Muscle of leg (tissue), 11 donors: ENCODE data around the gene PPP1R1B. TPM values are rescaled to one million over a fixed set of nuclear protein-coding genes. Genes with fewer than 3 reads are reported as not detected.

ENCODE experiments used
- DNase-seq: peaks from one replicate; pipeline ENCODE4 v3.0.0; 2013
- H3K27ac ChIP-seq: one replicate; pipeline ENCODE4 v1.5.1; 2013; ENCODE audit warnings: mild to moderate bottlenecking, low read length, control low read depth
- H3K27me3 ChIP-seq: one replicate; pipeline ENCODE4 v1.6.1; 2013; ENCODE audit warnings: low read length; ENCODE audit not compliant: control insufficient read depth, insufficient read depth
- H3K36me3 ChIP-seq: one replicate; pipeline ENCODE4 v1.6.1; 2013; ENCODE audit warnings: low read length; ENCODE audit not compliant: control insufficient read depth, insufficient read depth
- H3K4me1 ChIP-seq: one replicate; pipeline ENCODE4 v1.6.1; 2013; ENCODE audit warnings: low read length; ENCODE audit not compliant: control insufficient read depth, insufficient read depth
- H3K4me3 ChIP-seq: one replicate; pipeline ENCODE4 v1.5.1; 2013; ENCODE audit warnings: low read length, control low read depth
- H3K9me3 ChIP-seq: replicated peaks from 2 replicates; pipeline ENCODE4 v1.6.1; 2013; ENCODE audit warnings: low read depth, low read length; ENCODE audit not compliant: control insufficient read depth
- WGBS: methylation state at CpG from one replicate; pipeline ENCODE4 v1.1.5; 2013; ENCODE audit warnings: missing lambda C conversion rate; ENCODE audit not compliant: insufficient coverage; 5-methylcytosine and 5-hydroxymethylcytosine counted together
- polyA plus RNA-seq, 8 donors: library from polyadenylated mRNA; unstranded; fragments of 120-200 nt; gene quantifications; one replicate each; pipeline versions ENCODE4 v1.2.1 to v1.2.3, GENCODE V29; 2013; ENCODE audit warnings: inconsistent platforms in 1 of 8, low replicate concordance in 1 of 8; ENCODE audit not compliant: insufficient read length in 8 of 8, insufficient read depth in 1 of 8
- total RNA-seq: library from RNA; stranded (reverse); fragments of 120-200 nt; gene quantifications from one replicate; pipeline ENCODE4 v1.2.4, GENCODE V29; 2013

The PPP1R1B gene
- total and polyA plus RNA-seq, 9 donors: 0.56 to 2.9 (median 1.6) TPM

DNA sequence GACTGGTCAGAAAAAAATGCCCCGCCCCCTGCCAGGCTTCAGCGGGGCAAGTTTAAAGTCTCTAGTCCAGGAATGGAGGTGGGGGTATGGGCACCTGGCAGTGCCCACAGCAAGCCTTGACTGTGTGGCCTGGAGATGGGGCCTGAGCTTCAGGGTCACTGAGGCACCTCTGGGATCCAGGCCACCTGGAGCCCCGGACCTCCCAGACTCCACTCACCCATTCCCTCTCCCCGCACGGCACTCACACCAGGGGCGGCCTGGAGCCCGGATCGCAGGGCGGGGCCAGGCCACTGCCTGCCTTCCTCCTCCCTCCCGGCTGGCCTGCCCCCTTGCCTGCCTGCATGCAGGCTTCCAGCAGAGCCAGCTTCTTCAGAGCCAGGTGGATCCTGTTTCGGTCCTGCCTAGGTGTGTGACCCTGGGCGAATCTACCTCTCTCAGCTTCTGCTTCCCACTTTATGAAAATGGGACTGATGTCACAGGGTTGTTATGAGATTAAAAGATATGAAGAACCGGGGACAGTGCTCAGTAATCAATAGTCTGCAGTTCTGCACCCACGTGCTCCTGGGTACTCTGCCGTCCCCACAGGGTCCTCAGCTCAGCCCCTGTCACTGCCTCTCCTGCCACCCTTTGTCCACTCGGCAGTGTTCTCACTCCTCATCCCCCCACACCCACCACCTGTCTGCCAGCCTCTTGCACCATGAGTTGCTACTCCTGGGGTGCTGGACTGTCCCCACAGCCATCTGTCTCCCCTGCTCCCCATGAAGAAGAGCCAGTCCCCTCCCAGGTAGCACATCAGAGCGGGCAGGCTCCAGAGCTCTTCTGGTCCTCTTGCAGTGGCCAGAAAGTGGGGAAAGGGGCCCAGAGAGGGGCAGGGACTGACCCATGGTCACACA, 37.2 kb downstream of the PPP1R1B start:
- Histone ChIP-seq H3K27me3 (peaks cover 31% of the 10 kb centered on the region), H3K27ac (peak overlapping the region; percentile 95), H3K4me3 (no peak overlapping the region), H3K36me3 (peaks cover 33% of the 10 kb centered on the region), H3K9me3 (no peaks in the 10 kb centered on the region), H3K4me1 (peaks cover 87% of the 10 kb centered on the region)
- no peak for DNase-seq
- 33% methylated on average over 13 of the region's 17 CpGs for WGBS

DNA sequence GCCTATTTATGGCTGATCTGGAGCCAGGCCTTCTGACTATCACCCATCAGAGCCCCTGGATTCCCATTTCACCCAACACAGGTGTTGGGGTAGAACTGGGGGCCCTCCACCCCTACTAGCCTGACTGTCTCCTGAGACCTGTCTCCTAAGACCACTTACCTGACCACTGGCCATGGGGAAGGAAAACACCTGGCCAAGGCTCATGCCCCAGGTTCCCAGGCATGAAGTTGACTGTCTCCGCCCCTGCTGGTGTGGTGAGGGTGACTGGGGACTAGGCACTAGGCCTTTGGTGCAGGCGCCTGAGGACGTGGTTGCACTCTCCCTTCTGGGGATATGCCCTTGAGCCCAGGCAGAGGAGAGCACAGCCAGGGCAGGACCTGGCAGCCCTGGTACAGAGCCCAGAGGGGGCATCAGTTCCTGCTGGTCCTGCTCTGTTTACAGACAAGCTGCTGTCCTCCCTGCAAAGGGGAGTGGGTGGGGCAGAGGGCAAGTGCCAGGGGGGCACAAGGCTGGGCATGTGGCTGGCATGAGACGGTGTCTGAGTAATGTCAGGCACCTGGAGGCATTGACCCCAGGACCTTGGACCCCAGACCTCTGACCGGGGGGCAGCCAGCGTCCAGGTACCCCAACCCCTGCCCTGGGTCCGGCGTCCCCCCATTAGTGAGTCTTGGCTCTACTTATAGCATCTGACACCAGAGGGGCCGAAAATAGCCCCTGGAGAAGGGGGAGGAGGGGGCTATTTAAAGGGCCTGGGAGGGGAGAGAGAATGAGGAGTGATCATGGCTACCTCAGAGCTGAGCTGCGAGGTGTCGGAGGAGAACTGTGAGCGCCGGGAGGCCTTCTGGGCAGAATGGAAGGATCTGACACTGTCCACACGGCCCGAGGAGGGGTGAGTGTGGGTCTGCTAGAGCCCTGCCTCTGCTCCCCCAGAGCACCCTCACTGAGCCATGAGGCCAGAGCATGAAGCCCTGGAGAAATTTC, 38.1 kb downstream of the PPP1R1B start, which contains the start of gene TCAP:
Gene TCAP, plus strand, starts transcription at position 769 of the 981 bp plus-strand sequence. Its CDS starts 11 bp downstream, at position 780.
- H3K4me1 ChIP-seq: peaks cover 82% of the 10 kb centered on the region
- peaks cover 41% of the 10 kb centered on the region for H3K27me3 ChIP-seq

DNA sequence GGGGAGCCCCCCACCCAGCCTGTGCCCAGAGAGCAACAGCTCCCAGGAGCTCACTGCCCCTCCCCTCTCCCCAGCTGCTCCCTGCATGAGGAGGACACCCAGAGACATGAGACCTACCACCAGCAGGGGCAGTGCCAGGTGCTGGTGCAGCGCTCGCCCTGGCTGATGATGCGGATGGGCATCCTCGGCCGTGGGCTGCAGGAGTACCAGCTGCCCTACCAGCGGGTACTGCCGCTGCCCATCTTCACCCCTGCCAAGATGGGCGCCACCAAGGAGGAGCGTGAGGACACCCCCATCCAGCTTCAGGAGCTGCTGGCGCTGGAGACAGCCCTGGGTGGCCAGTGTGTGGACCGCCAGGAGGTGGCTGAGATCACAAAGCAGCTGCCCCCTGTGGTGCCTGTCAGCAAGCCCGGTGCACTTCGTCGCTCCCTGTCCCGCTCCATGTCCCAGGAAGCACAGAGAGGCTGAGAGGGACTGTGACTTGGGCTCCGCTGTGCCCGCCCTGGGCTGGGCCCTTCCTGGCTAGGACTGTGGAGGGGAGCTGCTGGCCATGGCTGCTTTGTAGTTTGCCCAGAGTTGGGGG, 39.0 kb downstream of the PPP1R1B start:
- Histone ChIP-seq H3K9me3 (no peaks in the 10 kb centered on the region), H3K36me3 (peaks cover 17% of the 10 kb centered on the region), H3K27ac (peak overlapping the region; percentile 95), H3K4me1 (peaks cover 76% of the 10 kb centered on the region), H3K4me3 (peak overlapping the region; percentile 52), H3K27me3 (peaks cover 49% of the 10 kb centered on the region)
- 66% methylated on average over 13 of the region's 17 CpGs for WGBS
- DNase-seq: peak; percentile 54

More for the DNA sequence above, 38.1 kb downstream of the PPP1R1B start, which contains the start of gene TCAP:
- Histone ChIP-seq H3K4me3 (peak within 1 kb of the TSS; percentile 52), H3K36me3 (peaks cover 25% of the 10 kb centered on the region), H3K9me3 (no peaks in the 10 kb centered on the region), H3K27ac (peak within 1 kb of the TSS; percentile 95)
- peak; percentile 68 for DNase-seq
- WGBS: 40% methylated on average over 8 of the region's 15 CpGs

DNA sequence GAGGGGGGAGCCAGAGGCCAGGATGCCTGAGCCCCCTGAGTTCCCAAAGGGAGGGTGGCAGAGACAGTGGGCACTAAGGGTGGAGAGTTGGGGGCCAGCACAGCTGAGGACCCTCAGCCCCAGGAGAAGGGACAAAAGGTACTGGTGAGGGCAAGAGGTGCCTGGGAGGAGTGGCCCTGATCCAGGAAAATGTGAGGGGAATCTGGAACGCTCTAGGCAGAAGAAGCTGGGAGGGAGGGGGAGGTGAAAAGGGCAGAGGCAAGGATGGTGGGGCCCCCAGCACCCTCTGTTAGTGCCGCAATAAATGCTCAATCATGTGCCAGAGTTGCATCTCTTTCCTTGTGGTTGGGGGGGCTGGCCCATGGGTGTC, 39.5 kb downstream of the PPP1R1B start:
- Histone ChIP-seq H3K4me1 (peaks cover 73% of the 10 kb centered on the region), H3K27ac (peak overlapping the region; percentile 95), H3K9me3 (no peaks in the 10 kb centered on the region), H3K4me3 (peak overlapping the region; percentile 52), H3K27me3 (peaks cover 54% of the 10 kb centered on the region), H3K36me3 (peaks cover 12% of the 10 kb centered on the region)
- no peak for DNase-seq
- 26% methylated on average over 2 of the region's 2 CpGs for WGBS

DNA sequence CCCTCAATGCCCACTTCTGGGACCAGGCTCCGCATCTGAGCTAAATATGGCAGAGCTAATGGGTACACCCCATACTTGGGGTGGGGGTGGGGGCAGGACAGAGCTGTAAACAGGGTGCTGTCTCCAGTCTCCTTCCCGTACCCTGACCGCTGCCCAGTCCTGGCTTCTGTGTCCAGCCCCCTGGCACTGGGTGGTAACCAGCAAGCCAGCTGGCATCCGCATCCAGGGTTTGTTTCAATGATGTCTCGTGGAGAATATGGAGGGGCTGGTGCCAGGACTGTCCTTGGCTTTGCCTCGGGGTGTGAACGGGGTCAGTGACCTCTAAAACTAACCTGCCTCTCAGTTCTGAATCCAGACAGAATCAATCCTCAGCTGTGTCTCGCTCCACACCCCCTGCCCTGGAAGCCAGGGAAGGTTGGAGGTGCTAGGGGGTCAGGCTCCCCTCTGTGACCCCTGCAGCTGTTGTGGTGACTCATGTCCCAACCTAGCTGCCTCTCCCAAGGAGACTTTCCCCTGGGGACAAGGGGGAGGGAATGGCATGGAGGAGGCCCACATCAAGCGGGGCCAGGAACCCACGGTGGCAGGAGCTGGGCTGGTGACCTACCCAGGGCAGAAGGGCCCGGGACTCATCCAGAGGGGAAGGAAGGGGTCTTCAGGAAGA, 40.0 kb downstream of the PPP1R1B start:
- Histone ChIP-seq H3K27me3 (peaks cover 57% of the 10 kb centered on the region), H3K9me3 (no peaks in the 10 kb centered on the region), H3K27ac (peak overlapping the region; percentile 95), H3K36me3 (peaks cover 8% of the 10 kb centered on the region), H3K4me1 (peaks cover 74% of the 10 kb centered on the region), H3K4me3 (peak overlapping the region; percentile 52)
- DNase-seq: peak; percentile 66
- 66% methylated on average over 6 of the region's 11 CpGs for WGBS

DNA sequence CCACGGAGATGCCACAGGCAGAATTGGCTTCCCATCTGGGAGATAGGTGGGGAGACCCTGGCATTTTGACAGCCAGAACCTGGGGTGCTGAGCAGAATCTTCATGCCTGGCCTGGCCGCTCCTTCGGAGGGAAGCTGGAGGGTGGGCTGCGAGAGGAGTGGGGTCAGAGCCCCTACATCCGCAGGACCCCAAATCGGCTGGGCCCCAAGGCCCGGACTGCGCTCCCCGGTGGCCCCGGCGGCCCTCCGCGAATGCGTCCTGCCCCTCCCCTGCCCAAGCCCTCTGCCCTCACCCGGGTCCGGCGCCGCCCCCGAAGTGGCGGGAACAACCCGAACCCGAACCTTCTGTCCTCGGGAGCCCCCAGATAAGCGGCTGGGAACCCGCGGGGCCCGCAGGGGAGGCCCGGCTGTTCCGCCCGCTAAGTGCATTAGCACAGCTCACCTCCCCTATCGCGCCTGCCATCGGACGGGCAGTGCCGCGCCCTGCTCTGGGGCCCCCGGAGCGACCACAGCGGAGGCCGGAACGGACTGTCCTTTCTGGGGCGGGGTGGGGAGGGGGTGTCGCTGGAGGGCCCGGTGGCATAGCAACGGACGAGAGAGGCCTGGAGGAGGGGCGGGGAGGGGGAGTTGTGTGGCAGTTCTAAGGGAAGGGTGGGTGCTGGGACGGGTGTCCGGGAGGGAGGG, 40.7 kb downstream of the PPP1R1B start:
- DNase-seq: no peak
- Histone ChIP-seq H3K27ac (peak overlapping the region; percentile 95), H3K4me1 (peaks cover 72% of the 10 kb centered on the region), H3K36me3 (peaks cover 5% of the 10 kb centered on the region), H3K27me3 (peaks cover 59% of the 10 kb centered on the region), H3K4me3 (peak overlapping the region; percentile 52), H3K9me3 (no peaks in the 10 kb centered on the region)
- WGBS: 4% methylated on average over 39 of the region's 49 CpGs

DNA sequence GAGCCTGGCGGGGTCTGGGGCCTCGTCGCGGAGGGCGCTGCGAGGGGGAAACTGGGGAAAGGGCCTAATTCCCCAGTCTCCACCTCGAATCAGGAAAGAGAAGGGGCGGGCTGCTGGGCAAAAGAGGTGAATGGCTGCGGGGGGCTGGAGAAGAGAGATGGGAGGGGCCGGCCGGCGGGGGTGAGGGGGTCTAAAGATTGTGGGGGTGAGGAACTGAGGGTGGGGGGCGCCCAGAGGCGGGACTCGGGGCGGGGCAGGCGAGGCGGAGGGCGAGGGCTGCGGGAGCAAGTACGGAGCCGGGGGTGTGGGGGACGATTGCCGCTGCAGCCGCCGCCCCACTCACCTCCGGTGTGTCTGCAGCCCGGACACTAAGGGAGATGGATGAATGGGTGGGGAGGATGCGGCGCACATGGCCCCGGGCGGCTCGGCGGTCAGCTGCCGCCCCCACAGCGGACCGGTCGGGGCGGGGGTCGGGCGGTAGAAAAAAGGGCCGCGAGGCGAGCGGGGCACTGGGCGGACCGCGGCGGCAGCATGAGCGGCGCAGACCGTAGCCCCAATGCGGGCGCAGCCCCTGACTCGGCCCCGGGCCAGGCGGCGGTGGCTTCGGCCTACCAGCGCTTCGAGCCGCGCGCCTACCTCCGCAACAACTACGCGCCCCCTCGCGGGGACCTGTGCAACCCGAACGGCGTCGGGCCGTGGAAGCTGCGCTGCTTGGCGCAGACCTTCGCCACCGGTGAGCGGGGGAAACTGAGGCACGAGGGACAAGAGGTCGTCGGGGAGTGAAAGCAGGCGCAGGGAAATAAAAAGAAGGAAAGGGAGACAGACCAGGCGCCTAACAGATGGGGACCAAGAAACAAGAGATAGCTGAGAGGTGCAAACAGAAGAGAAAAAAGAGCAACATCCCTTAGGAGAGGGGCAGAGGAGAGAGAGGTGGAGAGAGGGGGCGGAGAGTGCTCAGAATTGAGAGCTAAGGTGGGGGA, 41.5 kb downstream of the PPP1R1B start, which contains the start of gene PNMT:
Gene PNMT, plus strand, starts transcription at position 509 of the 980 bp plus-strand sequence. Its CDS starts 23 bp downstream, at position 532.
- no peaks in the 10 kb centered on the region for H3K9me3 ChIP-seq
- H3K27ac ChIP-seq: peak within 1 kb of the TSS; percentile 95
- WGBS: under 1% methylated on average over 77 of the region's 85 CpGs
- peaks cover 3% of the 10 kb centered on the region for H3K36me3 ChIP-seq
- peak within 1 kb of the TSS; percentile 52 for H3K4me3 ChIP-seq
- DNase-seq: peak; percentile 71
- H3K27me3 ChIP-seq: peaks cover 59% of the 10 kb centered on the region
- peaks cover 65% of the 10 kb centered on the region for H3K4me1 ChIP-seq

DNA sequence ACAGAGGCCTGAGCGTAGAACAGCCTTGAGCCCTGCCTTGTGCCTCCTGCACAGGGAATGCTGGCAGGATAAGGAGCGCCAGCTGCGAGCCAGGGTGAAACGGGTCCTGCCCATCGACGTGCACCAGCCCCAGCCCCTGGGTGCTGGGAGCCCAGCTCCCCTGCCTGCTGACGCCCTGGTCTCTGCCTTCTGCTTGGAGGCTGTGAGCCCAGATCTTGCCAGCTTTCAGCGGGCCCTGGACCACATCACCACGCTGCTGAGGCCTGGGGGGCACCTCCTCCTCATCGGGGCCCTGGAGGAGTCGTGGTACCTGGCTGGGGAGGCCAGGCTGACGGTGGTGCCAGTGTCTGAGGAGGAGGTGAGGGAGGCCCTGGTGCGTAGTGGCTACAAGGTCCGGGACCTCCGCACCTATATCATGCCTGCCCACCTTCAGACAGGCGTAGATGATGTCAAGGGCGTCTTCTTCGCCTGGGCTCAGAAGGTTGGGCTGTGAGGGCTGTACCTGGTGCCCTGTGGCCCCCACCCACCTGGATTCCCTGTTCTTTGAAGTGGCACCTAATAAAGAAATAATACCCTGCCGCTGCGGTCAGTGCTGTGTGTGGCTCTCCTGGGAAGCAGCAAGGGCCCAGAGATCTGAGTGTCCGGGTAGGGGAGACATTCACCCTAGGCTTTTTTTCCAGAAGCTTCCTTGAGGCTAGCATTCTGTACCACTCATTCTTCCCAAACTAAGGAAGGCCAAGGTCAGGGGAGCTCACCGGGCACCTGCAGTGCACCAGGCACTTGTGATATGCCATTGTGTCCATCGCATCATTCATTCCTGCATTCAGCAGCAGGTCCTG, 43.4 kb downstream of the PPP1R1B start:
- Histone ChIP-seq H3K36me3 (no peaks in the 10 kb centered on the region), H3K4me1 (peaks cover 54% of the 10 kb centered on the region), H3K27me3 (peaks cover 59% of the 10 kb centered on the region), H3K27ac (no peak overlapping the region), H3K9me3 (no peaks in the 10 kb centered on the region), H3K4me3 (no peak overlapping the region)
- 90% methylated on average over 16 of the region's 23 CpGs for WGBS
- DNase-seq: no peak
